OCI-LY1 (cell line): ENCODE data around the gene CAPN10.

Experiments used
- CTCF ChIP-seq: fragments of 200-600 bp; sonication (generic), shearing (Covaris generic); IDR thresholded peaks from 2 replicates; pipeline ENCODE4 v1.5.1; 2017; ENCODE audit warnings: mild to moderate bottlenecking, antibody characterized with exemption, low read length, moderate library complexity, mixed read lengths
- EZH2 ChIP-seq: fragments of 200-600 bp; sonication (generic), shearing (Covaris generic); IDR thresholded peaks from 2 replicates; pipeline ENCODE4 v1.8.0; 2017; ENCODE audit warnings: borderline replicate concordance, mixed run types, mild to moderate bottlenecking, antibody characterized with exemption, low read length, moderate library complexity, mixed read lengths

- no peak for TF ChIP-seq EZH2
- TF ChIP-seq CTCF = no peak
Observed at GRCh38 chr2:240578488-240578887, 8.0 kb upstream of the CAPN10 start.
